Measurements from ENCODE around the gene UBR1. TPM values are rescaled to one million over a fixed set of nuclear protein-coding genes. Genes with fewer than 3 reads are reported as not detected.

Gene UBR1
- total and polyA plus RNA-seq, 10 of the 15 experiments (the other 5 are each of a cell fraction or from before 2014, with no cell fraction given): 4.5 to 27.5 (median 16.7) TPM

- intact Hi-C loops (cut with micrococcal nuclease; ENCODE audit: unreplicated experiment) (loop anchor here (2.0 kb wide), 1 partner anchor 213 kb away; no protein-coding TSS in a partner anchor), in situ Hi-C loops (cut with MboI) (no loop called here)
- WGBS (ENCODE audit: insufficient coverage, insufficient replicate concordance, low lambda C conversion rate, missing lambda C conversion rate): 18% methylated on average over 5 of the region's 5 CpGs
- H2AFZ ChIP-seq (ENCODE audit: control insufficient read depth, low read depth, low read length): no peak overlapping the region
- peaks cover 21% of the 10 kb centered on the region for H3K4me1 ChIP-seq (ENCODE audit: control insufficient read depth, insufficient read depth, low read length)
- H3K4me3 ChIP-seq: peak overlapping the region; percentile 59
- ChIA-PET RAD21 (ENCODE audit: unreplicated experiment) (interaction anchor here (0.8 to 2.0 kb wide), 4 partner anchors 8 to 341 kb away, joined by 3 to 8 read pairs (median 4); no protein-coding TSS in a partner anchor), CTCF (interaction anchor here (0.6 to 2.3 kb wide), 7 partner anchors 8 to 1751 kb away, joined by 3 to 13 read pairs (median 4); no protein-coding TSS in a partner anchor), POLR2A (interaction anchor here (1.9 kb wide), 1 partner anchor 9 kb away, joined by 6 read pairs; no protein-coding TSS in a partner anchor), SMC1A (ENCODE audit: uncharacterized antibody, unreplicated experiment) (interaction anchor here (0.6 to 2.0 kb wide), 4 partner anchors 8 to 928 kb away, joined by 3 to 8 read pairs (median 4); no protein-coding TSS in a partner anchor)
- no peaks in the 10 kb centered on the region for H3K36me3 ChIP-seq (ENCODE audit: control insufficient read depth in 2 of 2, insufficient read depth in 2 of 2, low read length in 1 of 2)
- no peak for FAIRE-seq
- 0 out of 2 replicates have a peak overlapping the region, but pooled peaks have one; percentile 29 for H3K27ac ChIP-seq (ENCODE audit: control insufficient read depth, insufficient read depth)
- H4K20me1 ChIP-seq (ENCODE audit: control insufficient read depth, insufficient read depth): no peaks in the 10 kb centered on the region
- BruUV-seq (replicated peaks): no TSS peak
- no peak for ATAC-seq
- peak overlapping the region; percentile 26; the same call in 1 of the 2 replicates for H3K9ac ChIP-seq (ENCODE audit: control insufficient read depth, insufficient read depth, low read length)
- peak overlapping the region; percentile 85 for H3K4me2 ChIP-seq (ENCODE audit: control insufficient read depth, insufficient read depth)
- H3K9me3 ChIP-seq (replicated peaks; ENCODE audit: control insufficient read depth, insufficient read depth, low read length): no peaks in the 10 kb centered on the region; the same call in 2 of the 3 replicates
- peaks cover 29% of the 10 kb centered on the region for H3K79me2 ChIP-seq (ENCODE audit: control insufficient read depth, insufficient read depth, low read length)
- no peaks in the 10 kb centered on the region for H3K27me3 ChIP-seq (replicated peaks in 1 of 2; ENCODE audit: control insufficient read depth in 2 of 2, insufficient read depth in 2 of 2, low read length in 1 of 2)
- DNase-seq (ENCODE audit: low read depth, low spot score): no peak
- TF ChIP-seq GABPA (IDR thresholded peaks at IDR 0.05; ENCODE audit: low read depth) (no peak), YBX1 (IDR thresholded peaks at IDR 0.05) (no peak), RUNX3 (IDR thresholded peaks at IDR 0.05; ENCODE audit: low read length) (no peak), CREM (IDR thresholded peaks at IDR 0.05; ENCODE audit: low read depth) (no peak), CHD2 (IDR thresholded peaks at IDR 0.05; ENCODE audit: borderline replicate concordance, low read depth, low read length) (no peak), IKZF2 (IDR thresholded peaks at IDR 0.05) (peak in 1 of 2 experiments; percentile 26; a peak in 1 of 4 replicates), MYB (IDR thresholded peaks at IDR 0.05; ENCODE audit: borderline replicate concordance, low read depth, low read length) (no peak), EZH2 (IDR thresholded peaks at IDR 0.05; ENCODE audit: borderline replicate concordance, control insufficient read depth, low read depth, low read length) (no peak), MLLT1 (IDR thresholded peaks at IDR 0.05) (peak; percentile 57; the same call in 1 of the 2 replicates), SMC3 (IDR thresholded peaks at IDR 0.05; ENCODE audit: borderline replicate concordance, low read length) (no peak)
- TF ChIP-seq, protein P1, sequence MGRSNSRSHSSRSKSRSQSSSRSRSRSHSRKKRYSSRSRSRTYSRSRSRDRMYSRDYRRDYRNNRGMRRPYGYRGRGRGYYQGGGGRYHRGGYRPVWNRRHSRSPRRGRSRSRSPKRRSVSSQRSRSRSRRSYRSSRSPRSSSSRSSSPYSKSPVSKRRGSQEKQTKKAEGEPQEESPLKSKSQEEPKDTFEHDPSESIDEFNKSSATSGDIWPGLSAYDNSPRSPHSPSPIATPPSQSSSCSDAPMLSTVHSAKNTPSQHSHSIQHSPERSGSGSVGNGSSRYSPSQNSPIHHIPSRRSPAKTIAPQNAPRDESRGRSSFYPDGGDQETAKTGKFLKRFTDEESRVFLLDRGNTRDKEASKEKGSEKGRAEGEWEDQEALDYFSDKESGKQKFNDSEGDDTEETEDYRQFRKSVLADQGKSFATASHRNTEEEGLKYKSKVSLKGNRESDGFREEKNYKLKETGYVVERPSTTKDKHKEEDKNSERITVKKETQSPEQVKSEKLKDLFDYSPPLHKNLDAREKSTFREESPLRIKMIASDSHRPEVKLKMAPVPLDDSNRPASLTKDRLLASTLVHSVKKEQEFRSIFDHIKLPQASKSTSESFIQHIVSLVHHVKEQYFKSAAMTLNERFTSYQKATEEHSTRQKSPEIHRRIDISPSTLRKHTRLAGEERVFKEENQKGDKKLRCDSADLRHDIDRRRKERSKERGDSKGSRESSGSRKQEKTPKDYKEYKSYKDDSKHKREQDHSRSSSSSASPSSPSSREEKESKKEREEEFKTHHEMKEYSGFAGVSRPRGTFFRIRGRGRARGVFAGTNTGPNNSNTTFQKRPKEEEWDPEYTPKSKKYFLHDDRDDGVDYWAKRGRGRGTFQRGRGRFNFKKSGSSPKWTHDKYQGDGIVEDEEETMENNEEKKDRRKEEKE (IDR thresholded peaks at IDR 0.05): no peak
- TF ChIP-seq, protein P2, sequence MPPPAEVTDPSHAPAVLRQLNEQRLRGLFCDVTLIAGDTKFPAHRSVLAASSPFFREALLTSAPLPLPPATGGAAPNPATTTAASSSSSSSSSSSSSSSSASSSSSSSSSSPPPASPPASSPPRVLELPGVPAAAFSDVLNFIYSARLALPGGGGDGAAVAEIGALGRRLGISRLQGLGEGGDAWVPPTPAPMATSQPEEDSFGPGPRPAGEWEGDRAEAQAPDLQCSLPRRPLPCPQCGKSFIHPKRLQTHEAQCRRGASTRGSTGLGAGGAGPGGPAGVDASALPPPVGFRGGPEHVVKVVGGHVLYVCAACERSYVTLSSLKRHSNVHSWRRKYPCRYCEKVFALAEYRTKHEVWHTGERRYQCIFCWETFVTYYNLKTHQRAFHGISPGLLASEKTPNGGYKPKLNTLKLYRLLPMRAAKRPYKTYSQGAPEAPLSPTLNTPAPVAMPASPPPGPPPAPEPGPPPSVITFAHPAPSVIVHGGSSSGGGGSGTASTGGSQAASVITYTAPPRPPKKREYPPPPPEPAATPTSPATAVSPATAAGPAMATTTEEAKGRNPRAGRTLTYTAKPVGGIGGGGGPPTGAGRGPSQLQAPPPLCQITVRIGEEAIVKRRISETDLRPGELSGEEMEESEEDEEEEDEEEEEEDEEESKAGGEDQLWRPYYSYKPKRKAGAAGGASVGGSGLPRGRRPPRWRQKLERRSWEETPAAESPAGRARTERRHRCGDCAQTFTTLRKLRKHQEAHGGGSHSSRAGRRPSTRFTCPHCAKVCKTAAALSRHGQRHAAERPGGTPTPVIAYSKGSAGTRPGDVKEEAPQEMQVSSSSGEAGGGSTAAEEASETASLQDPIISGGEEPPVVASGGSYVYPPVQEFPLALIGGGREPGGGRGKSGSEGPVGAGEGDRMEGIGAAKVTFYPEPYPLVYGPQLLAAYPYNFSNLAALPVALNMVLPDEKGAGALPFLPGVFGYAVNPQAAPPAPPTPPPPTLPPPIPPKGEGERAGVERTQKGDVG (CRISPR knock-in tag; IDR thresholded peaks at IDR 0.05): no peak
- TF ChIP-seq, protein P3, sequence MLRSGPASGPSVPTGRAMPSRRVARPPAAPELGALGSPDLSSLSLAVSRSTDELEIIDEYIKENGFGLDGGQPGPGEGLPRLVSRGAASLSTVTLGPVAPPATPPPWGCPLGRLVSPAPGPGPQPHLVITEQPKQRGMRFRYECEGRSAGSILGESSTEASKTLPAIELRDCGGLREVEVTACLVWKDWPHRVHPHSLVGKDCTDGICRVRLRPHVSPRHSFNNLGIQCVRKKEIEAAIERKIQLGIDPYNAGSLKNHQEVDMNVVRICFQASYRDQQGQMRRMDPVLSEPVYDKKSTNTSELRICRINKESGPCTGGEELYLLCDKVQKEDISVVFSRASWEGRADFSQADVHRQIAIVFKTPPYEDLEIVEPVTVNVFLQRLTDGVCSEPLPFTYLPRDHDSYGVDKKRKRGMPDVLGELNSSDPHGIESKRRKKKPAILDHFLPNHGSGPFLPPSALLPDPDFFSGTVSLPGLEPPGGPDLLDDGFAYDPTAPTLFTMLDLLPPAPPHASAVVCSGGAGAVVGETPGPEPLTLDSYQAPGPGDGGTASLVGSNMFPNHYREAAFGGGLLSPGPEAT (IDR thresholded peaks at IDR 0.05; ENCODE audit: low read depth): peak; percentile 43; the same call in 1 of the 2 replicates
Measured at GRCh38 chr15:42918047-42918446, 187.8 kb downstream of the UBR1 start.

All from GM12878 (cell line).